Measurements from ENCODE around the gene TSHR.

The TSHR gene

DNA sequence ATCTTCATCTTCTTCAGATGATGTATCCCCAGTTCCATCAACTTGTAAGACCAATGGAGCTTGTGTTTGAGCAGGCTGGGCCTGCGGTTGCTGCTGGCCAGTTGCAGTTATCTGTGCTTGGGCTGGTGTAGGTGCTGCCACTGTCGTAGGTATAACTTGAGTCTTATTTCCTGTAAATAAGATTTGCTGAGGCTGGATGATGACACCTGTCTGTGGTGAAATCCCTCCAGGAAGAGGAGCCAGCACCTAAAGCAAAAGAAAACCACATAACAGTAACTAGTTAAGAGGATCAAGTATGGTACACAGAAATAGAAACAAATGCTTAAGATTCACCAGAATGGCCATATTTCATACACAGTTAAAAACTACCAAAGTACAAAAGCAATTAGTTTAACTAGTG lies 237.2 kb downstream of the TSHR start:
- DNase-seq, result no peak

DNA sequence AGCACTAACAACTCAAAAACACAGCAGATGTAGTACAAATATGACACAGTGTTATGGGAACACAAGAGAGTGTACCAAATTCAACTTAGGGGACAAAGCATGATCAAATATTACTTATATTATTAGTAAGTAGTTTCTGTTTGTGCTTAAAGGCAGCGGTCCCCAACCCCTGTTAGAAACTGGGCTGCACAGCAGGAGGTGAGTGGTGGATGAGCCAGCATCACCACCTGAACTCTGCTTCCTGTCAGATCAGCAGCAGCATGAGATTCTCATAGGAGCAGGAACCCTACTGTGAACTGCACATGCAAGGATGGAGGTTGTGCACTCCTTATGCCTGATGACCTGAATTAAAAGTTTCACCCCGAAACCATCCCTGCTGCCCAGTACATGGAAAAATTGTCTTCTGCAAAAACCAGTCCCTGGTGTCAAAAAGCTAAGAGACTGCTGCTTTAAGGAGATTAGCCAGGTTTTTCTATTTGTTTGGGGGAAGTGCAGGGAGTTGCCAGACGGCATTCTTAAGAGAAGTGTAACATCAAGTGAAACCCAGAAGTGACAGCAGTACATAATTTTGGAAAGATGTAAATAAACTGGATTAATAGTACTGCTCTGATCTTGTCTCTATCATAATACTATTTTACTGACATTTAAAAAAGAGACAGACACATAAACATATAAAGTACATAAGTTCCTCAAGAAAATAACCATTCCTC lies 238.7 kb downstream of the TSHR start:
- DNase-seq, result peak in 1 of 14 donors; percentile 5

All from C1 segment of cervical spinal cord (tissue), 14 donors.